HG03354 (cell line): Measurements from ENCODE around the gene ZNF814.
A peak's percentile ranks its signal among the peaks of the same experiment; 100 is the strongest.
"Not testable (repeated sequence)": the region's sequence is repeated elsewhere in the genome, so short reads cannot be mapped to it uniquely, and the experiment has no call there.

Source experiments
- ATAC-seq: cut with Tn5 transposase; IDR thresholded peaks from one replicate; pipeline ENCODE4 v1.9.1; 2021; ENCODE audit warnings: mild to moderate bottlenecking; ENCODE audit not compliant: unreplicated experiment, poor library complexity, severe bottlenecking

The ZNF814 gene

DNA sequence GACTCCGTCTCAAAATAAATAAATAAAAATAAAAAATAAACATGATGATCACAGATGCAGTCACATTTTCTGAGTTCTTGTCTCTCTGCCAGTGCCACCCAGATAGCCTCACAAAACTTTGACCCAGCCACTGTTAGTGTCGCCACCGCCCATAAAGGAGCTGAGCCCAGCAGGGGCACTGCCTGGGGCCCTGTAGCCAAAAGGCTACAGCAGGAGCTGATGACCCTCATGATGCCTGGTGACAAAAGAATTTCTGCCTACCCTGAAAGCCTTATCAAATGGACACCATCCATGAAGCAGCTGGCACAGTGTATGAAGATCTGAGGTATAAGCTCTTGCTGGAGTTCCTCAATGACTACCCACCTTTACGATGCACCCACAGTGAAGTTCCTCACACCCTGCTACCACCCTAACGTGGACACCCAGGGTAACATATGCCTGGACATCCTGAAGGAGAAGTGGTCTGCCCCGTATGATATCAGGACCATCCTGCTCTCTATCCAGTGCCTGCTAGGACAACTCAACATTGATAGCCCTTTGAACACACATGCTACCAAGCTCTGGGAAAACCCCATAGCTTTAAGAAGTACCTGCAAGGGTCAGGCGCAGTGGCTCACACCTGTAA, 20.9 kb downstream of the ZNF814 start:
- ATAC-seq = no peak

DNA sequence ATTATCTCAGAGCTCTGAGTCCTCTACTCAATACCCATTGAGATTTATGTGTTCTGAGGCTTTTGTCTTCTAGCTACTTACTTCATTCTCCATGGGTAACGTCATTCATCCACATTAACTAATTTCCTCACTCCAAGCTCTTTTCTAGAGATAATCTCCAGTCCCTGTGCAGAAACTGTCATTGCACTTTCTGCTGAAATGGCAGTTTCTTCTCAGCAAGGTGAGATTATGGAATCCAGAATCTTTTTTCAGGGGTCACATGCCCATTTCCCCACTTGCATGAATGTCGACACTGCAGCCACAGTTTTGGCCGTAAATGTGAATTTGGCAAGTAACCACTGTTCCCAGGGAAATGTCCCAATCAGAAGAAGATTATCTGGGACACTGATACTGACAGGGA, 26.5 kb downstream of the ZNF814 start:
- ATAC-seq = not testable (repeated sequence)

DNA sequence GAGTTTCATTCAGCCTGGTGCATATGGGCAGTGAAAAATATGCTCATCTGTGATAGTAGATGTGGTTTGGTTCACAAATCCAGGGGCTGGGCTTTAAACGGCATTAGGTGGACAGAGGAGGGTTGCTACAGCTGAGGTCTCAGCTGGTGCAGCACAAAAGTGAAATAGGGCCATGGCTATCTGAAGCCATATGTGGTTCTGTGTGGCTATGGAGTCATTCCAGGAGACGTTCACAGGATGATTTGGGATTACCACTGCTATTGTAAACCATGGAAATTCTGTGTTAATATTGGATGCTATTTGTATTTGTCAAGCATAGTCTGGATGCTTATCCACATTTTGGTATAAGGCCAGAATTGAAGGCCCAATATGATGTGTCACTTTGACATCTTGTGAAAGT, 34.7 kb downstream of the ZNF814 start:
- not testable (repeated sequence) for ATAC-seq

DNA sequence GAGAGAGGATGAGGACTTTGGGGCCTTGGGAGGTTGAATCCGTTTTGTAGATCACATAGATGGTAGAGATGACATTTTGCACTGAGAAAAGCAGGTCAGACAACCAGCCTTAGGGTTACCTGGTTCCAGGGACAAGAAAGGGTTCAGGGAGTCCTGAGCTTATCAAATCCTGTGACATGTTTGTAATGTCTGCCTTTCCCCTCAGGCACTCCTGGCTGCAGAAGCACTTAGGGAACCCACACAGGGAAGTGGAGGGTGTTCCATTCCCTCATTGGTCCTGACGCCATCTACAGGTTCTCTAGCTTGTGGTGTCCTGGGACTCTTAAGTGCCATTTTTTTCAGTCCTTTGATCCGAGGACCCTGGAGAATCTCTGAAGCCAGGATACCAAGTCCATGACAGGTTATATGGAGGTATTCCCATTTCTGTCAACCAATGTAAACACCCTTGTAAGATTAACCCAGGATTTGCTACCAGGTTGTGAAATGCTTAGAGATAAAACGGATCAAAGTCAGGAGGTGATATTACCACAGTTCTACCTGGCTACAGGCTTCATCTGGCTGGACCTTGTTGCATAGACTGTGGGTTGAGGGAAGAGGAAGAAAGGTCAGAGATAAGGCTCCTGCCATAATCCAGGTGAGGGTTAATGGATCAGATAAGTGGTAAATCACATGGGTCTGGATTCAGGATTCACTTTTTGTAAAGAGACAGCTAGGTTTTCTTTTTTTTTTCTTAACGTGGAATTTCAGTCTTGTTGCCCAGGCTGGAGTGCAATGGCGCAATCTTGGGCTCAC, 36.8 kb downstream of the ZNF814 start:
- not testable (repeated sequence) for ATAC-seq

DNA sequence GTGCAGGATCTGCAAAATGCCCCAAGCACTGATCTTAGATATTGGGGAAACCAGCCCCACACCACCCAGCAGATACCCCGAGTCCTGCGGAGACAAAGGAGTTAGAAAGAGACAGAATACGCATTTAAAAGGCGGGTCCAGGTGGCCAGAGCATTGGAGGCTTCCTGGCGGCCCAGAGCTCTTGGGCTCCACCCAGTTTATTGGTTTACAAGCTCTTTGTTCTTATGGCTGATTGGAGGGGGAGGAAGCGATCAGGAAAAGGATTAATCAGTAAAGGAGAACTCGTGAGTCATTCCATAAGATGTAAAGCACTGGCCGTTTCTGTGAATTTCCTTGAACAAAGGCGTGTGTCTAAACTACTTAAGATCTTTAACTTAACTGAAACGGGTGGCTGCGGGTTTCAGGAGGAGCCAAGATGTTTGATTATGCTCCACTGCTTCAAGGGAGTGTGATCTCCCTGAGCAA, 38.3 kb downstream of the ZNF814 start:
- no peak for ATAC-seq

DNA sequence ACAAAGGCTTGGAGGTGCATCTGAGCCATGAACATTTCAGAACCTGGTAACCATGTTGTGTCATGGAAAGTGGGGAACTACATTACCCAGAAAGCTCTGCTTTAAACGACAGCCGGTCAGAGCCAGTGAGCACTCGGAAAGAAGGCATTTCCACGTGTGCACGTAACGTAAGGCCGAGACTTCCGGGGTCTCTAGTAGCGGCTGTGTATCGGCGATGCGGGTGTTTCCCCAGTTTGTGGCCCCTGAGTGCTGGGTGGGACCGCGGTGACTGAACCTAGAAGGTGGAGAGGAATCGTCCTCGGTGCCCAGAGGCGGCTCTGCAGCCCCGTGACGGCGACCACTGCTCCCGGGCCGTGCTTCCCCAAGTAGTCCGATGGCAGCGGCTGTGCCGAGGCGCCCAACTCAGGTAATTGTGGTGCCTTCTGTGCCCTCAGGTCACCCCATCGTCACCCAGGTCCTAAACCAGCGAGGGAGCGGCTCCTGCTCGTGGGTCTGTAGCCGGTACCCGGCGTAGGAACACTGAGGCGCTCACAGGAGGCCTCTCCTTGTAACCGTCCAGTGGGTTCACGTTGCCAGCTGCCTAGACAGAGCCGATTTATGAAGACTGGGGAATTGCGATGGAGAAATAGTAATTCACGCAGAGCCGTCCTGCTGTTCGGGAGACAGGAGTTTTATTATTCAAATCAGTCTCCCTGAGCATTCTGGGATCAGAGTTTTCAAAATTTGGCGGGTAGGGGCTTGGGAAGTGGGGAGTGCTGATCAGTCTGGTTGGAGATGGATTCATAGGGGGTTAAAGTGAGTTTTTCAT, 39.0 kb downstream of the ZNF814 start, which contains the start of gene ZNF587:
ZNF587 (plus strand) TSS at position 194 of the 808 bp plus-strand sequence; CDS start at position 374, 180 bp downstream.
- peak; percentile 99 for ATAC-seq

DNA sequence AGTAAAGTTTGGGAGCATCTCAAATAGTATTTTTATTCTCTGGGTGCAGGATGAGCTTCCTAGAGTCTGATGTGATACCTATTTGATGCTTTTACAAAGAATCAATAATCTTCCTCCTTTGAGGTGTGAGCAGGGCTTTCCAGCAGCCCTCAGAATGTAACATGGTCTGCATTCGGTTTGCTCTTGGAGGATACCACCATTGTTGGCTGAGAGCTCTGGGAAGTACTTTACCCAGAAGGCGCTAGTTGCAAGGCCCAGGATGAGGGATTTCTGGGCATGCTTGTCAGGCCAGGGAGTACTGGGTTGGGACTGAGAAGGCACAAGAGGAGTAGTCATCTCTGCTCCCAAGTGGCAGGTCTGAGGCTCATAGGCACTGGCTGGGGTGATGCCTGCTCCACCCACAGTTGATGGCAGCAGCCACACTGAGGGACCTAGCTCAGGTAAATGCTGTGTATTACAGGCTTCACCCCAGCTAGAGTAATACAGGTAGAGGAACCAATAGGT, 39.6 kb downstream of the ZNF814 start:
- peak; percentile 26 for ATAC-seq

DNA sequence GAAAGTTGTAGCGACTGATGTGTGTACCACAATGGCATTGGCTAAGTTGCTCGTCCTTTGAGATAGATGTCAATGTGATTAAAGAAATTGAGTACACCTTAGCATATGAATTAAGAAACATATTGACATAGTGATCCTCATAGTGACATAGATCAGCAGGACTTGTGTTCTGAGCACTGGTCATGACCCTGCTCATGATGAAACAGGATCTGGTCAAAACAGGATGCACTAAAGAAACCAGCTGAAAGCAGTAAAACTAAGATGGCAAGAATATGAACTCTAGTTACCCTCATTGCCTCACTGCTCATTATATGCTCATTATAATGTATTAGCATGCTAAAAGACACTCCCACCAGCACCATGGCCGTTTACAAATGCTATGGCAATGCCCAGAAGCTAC, 41.7 kb downstream of the ZNF814 start:
- not testable (repeated sequence) for ATAC-seq

DNA sequence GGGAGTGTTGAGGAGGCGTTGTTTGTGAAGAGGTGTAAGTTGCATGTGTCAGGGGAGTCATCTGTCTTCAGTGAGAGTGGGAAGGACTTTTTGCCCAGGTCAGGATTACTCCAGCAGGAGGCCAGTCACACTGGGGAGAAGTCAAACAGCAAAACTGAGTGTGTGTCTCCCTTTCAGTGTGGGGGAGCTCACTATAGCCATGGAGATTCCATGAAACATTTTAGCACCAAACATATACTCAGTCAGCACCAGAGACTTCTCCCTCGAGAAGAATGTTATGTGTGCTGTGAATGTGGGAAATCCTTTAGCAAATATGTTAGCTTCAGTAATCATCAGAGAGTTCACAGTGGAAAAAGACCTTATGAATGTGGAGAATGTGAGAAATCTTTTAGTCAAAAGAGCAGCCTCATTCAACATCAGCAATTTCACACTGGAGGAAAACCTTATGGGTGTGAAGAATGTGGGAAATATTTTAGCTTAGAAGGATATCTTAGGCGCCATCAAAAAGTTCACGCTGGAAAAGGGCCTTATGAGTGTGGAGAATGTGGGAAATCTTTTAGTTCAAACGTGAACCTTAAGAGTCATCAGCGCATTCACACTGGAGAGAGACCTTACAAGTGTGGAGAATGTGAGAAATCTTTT, 47.6 kb downstream of the ZNF814 start:
- no peak for ATAC-seq

DNA sequence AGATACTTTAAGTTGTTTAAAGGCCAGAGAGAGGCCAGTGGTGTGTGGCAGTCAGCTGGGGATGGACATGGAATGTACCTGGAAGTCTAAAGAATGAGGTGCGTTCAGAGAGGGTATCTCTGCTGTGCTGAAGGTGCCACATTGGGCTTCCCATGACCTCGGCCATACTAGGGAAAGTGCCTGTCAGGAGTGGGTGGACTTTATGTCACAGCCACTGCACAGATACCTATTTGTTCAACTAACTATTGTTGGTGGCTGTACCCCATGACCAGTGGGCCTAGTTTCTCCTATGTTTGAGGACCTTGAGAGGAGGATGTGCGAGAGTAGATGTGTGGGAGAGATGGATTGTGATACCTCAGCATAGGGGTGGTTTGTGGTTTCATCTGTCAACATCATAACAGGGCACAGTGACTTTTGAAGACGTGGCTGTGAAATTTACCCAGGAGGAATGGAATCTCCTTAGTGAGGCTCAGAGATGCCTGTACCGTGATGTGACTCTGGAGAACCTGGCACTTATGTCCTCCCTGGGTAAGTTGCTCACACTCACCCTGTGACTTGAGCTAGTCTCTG, 50.1 kb downstream of the ZNF814 start:
- not testable (repeated sequence) for ATAC-seq

DNA sequence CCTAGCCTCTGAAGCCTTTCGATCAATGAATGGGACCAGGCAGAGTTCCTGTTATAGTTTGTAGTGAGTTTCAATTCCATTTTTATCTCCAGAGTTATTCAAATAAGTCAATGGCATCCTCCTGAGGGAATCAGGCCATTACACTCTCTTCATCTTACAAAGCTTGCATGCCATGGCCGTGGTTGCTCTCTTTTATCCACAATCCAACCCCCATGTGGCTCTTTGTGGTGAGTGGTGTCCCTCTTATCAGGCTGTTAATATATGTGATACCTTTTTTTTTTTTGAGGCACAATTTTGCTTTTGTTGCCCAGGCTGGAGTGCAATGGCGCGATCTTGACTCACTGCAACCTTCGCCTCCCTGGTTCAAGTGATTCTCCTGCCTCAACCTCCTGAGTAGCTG, 51.8 kb downstream of the ZNF814 start:
- not testable (repeated sequence) for ATAC-seq

DNA sequence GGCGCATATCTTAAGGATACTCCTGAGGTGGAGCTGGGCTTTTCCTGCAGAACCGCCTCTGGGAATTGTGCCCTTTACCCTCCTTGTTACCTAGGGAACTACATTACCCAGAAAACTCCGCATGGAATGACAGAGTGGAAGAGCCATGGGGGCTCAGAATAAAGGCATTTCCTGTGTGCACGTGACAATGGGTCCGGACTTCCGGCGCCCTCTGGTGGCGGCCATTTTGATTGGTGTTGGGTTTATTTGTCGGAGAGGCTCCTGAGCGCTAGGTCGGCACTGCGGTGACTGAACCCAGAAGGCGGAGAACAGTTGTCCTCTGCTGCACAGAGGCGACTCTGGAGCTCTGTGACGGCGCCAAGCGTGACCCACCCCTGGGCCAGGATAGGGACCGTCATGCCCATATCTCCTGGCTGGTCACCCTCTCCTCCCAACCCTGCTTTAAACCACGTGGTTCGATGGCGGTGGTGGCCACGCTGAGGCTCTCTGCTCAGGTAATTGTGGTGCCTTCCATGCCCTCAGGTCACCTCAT, 58.7 kb downstream of the ZNF814 start, which contains the start of gene ZNF587B:
ZNF587B (plus strand) TSS at position 229 of the 532 bp plus-strand sequence; CDS start at position 459, 230 bp downstream.
- ATAC-seq = no peak

DNA sequence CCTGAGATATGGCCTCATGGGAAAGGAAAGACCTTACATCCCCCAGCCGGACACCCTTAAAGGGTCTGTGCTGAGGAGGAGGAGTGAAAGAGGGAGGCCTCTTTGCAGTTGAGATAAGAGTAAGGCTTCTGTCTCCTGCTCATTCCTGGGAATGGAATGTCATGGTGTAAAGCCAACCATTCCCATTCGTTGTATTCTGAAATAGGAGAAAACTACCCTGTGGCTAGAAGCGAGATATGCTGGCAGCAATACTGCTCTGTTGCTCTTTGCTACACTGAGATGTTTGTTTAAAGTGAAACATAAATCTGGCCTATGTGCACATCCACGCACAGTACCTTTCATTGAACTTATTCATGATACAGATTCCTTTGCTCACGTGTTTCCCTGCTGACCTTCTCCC, 59.5 kb downstream of the ZNF814 start:
- ATAC-seq = no peak

DNA sequence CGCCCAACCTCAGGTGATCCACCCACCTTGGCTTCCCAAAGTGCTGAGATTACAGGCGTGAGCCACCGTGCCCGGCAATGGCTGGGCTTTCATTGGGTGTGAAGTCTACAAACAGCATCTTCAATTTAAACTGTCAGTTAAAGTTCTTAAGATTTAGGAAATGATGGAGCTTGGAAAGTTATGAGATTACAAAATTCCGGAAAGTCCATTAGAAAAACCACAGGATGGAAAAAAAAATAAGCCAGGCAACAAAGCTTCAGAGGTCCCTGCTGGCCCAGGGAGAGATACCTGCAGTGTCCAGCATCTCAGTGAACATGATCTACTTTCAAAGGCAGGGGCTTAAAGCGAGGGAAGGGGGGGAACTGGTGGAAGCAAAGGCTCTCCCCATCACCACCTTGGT, 63.3 kb downstream of the ZNF814 start:
- ATAC-seq = no peak

DNA sequence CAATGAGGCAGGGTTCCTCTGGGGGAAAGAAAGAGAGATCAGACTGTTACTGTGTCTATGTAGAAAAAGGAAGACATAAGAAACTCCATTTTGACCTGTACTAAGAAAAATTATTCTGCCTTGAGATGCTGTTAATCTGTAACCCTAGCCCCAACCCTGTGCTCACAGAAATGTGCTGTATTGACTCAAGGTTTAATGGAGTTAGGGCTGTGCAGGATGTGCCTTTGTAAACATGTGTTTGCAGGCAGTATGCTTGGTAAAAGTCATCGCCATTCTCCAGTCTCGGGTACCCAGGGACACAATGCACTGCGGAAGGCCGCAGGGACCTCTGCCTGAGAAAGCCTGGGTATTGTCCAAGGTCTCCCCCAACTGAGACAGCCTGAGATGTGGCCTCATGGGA, 65.2 kb downstream of the ZNF814 start:
- not testable (repeated sequence) for ATAC-seq

DNA sequence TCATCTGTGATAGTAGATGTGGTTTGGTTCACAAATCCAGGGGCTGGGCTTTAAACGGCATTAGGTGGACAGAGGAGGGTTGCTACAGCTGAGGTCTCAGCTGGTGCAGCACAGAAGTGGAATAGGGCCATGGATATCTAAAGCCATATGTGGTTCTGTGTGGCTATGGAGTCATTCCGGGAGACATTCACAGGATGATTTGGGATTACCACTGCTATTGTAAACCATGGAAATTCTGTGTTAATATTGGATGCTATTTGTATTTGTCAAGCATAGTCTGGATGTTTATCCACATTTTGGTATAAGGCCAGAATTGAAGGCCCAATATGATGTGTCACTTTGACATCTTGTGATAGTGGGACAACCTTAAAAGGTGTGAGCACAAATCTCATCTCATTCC, 65.7 kb downstream of the ZNF814 start:
- not testable (repeated sequence) for ATAC-seq

DNA sequence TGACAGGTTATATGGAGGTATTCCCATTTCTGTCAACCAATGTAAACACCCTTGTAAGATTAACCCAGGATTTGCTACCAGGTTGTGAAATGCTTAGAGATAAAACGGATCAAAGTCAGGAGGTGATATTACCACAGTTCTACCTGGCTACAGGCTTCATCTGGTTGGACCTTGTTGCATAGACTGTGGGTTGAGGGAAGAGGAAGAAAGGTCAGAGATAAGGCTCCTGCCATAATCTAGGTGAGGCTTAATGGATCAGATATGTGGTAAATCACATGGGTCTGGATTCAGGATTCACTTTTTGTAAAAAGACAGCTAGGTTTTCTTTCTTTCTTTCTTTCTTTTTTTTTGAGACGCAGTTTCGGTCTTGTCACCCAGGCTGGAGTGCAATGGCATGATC, 67.3 kb downstream of the ZNF814 start:
- ATAC-seq = not testable (repeated sequence)

DNA sequence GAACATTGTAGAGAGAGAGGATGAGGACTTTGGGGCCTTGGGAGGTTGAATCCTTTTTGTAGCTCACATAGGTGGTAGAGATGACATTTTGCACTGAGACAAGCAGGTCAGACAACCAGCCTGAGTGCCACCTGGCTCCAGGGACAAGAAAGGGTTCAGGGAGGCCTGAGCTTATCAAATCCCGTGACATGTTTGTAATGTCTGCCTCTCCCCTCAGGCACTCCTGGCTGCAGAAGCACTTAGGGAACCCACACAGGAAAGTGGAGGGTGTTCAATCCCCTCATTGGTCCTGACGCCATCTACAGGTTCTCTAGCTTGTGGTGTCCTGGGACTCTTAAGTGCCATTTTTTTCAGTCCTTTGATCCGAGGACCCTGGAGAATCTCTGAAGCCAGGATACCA, 67.7 kb downstream of the ZNF814 start:
- ATAC-seq = not testable (repeated sequence)

DNA sequence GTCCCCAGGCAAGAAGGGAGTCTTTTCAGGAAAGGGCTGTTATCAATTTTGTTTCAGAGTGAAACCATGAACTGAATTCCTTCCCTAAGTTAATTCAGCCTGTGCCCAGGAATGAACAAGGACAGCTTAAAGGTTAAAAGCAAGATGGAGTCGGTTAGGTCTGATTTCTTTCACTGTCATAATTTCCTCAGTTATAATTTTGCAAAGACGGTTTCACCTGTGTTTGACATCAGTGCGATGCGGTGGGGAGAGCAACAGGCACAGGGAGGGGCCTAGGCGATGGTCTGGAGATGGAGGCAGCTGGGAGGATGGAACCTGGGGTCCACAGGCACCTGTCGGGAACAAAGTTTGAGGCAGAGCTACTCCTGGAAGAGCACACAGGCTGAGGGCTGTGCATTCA, 68.2 kb downstream of the ZNF814 start:
- ATAC-seq = no peak
